ENCODE measurements around the gene RYR1.
A peak's percentile ranks its signal among the peaks of the same experiment; 100 is the strongest.
"Not testable (repeated sequence)": the region's sequence is repeated elsewhere in the genome, so short reads cannot be mapped to it uniquely, and the experiment has no call there.

RYR1 gene

GRCh38 chr19:38495375-38495774 is 61.9 kb downstream of the RYR1 start:
- H3K36me3 Mint-ChIP-seq (ENCODE audit: low read depth); H3K4me3 Mint-ChIP-seq: not testable (repeated sequence)

DNA sequence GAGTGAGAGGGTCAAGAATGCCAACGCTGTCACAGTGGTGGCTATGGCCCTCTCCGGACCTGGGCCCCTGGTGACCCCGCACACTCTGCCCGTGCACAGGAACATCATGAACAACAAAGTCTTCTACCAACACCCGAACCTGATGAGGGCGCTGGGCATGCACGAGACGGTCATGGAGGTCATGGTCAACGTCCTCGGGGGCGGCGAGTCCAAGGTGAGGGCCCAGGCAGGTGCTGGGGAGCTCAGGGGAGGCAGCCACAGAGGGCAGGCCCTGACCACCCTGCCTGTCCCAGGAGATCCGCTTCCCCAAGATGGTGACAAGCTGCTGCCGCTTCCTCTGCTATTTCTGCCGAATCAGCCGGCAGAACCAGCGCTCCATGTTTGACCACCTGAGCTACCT is 62.6 kb downstream of the RYR1 start:
- no peak for DNase-seq
- H3K27ac Mint-ChIP-seq: no peak overlapping the region
- no peaks in the 10 kb centered on the region for H3K4me1 Mint-ChIP-seq (ENCODE audit: low read depth)
- H3K36me3 Mint-ChIP-seq (ENCODE audit: low read depth): no peaks in the 10 kb centered on the region
- H3K4me3 Mint-ChIP-seq: no peak overlapping the region
- peaks cover 3% of the 10 kb centered on the region for H3K27me3 Mint-ChIP-seq
- H3K9me3 Mint-ChIP-seq: no peaks in the 10 kb centered on the region

More at GRCh38 chr19:38495375-38495774, 61.9 kb downstream of the RYR1 start:
- not testable (repeated sequence) for H3K4me1 Mint-ChIP-seq (ENCODE audit: low read depth); H3K27me3 Mint-ChIP-seq; DNase-seq; H3K27ac Mint-ChIP-seq; H3K9me3 Mint-ChIP-seq

DNA sequence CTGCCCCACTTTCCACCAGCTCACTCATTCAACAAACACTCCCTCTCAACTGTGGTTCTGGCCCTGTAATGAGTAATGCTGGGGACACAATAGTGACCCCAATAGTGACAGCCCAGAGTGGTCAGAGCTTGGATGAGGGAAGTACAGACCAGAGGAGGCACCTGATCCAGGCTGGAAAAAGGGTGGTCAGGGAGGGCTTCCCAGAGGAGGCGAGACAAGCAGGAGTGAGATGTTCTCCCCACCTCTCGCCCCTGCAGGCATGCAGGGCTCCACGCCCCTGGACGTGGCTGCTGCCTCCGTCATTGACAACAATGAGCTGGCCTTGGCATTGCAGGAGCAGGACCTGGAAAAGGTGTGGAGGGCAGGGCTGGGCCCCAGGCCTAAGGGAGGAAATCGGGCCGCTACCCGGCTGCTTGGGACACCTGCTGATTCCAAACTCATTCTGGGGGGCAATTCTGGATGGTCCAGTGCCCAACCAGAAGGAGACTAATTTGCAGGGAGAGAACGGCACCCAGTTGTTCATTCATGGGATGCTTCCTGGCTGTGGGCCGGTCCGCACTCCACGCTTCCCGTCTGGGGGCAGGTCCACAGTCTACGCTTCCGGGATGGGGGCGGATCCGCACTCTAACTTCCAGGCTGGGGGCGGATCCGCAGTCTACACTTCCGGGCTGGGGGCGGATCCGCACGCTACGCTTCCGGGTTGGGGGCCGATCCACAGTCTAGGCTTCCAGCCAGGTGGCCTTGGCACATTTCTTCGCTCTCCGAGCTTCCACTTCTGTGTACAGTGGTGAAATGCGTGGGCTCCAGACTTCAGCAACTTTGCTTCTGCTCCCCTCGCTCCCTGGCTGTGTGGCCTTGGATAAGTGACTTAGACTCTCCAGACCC is 63.4 kb downstream of the RYR1 start:
- no peak for DNase-seq
- Mint-ChIP-seq H3K4me3 (no peak overlapping the region), H3K36me3 (ENCODE audit: low read depth) (no peaks in the 10 kb centered on the region), H3K27ac (no peak overlapping the region), H3K27me3 (peaks cover 3% of the 10 kb centered on the region), H3K9me3 (no peaks in the 10 kb centered on the region), H3K4me1 (ENCODE audit: low read depth) (no peaks in the 10 kb centered on the region)

GRCh38 chr19:38497907-38498306 is 64.4 kb downstream of the RYR1 start:
- DNase-seq: no peak
- no peaks in the 10 kb centered on the region for H3K27me3 Mint-ChIP-seq
- H3K9me3 Mint-ChIP-seq: no peaks in the 10 kb centered on the region
- H3K4me1 Mint-ChIP-seq (ENCODE audit: low read depth): no peaks in the 10 kb centered on the region
- no peaks in the 10 kb centered on the region for H3K36me3 Mint-ChIP-seq (ENCODE audit: low read depth)
- H3K27ac Mint-ChIP-seq: no peak overlapping the region
- no peak overlapping the region for H3K4me3 Mint-ChIP-seq

DNA sequence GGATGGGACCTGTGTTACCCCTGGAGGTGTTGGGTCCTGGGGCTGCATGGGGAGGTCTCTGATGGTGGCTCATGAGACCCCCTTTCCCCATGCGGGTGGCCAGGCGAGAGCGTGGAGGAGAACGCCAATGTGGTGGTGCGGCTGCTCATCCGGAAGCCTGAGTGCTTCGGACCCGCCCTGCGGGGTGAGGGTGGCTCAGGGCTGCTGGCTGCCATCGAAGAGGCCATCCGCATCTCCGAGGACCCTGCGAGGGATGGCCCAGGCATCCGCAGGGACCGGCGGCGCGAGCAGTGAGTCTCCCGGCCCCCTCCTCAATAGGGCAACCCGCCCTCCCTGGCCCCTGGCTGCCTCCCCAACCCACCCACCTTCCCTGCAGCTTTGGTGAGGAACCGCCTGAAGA is 66.0 kb downstream of the RYR1 start:
- Mint-ChIP-seq H3K9me3 (no peaks in the 10 kb centered on the region), H3K27me3 (no peaks in the 10 kb centered on the region), H3K4me1 (ENCODE audit: low read depth) (no peaks in the 10 kb centered on the region), H3K4me3 (no peak overlapping the region), H3K27ac (no peak overlapping the region), H3K36me3 (ENCODE audit: low read depth) (no peaks in the 10 kb centered on the region)
- DNase-seq: no peak

- no peak for DNase-seq
- Mint-ChIP-seq H3K9me3 (no peaks in the 10 kb centered on the region), H3K27ac (no peak overlapping the region), H3K36me3 (ENCODE audit: low read depth) (no peaks in the 10 kb centered on the region), H3K4me3 (no peak overlapping the region), H3K4me1 (ENCODE audit: low read depth) (no peaks in the 10 kb centered on the region), H3K27me3 (no peaks in the 10 kb centered on the region)
These were observed 67.0 kb downstream of the RYR1 start for GRCh38 chr19:38500450-38500849.

DNA sequence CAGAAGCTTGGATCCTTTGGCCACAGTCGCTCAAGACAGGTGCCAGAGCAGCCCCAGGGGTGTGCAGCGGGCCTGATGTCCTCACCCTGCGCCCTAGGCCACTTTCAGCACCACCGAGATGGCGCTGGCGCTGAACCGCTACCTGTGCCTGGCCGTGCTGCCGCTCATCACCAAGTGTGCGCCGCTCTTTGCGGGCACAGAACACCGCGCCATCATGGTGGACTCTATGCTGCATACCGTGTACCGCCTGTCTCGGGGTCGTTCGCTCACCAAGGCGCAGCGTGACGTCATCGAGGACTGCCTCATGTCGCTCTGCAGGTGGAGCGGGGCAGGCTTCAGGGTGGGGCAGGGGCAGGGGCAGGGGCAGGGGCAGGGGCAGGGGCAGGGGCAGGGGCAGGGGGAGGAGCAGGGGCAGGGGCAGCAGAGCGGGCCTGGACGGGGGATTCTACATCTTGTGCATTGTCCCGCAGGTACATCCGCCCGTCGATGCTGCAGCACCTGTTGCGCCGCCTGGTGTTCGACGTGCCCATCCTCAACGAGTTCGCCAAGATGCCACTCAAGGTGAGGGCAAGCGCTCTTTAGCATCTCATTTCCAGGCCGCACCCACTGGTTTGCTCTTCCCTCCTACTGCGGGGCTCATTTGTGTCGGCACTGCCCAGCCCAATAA is 69.1 kb downstream of the RYR1 start:
- Mint-ChIP-seq H3K27me3 (no peaks in the 10 kb centered on the region), H3K4me1 (ENCODE audit: low read depth) (no peaks in the 10 kb centered on the region), H3K27ac (no peak overlapping the region), H3K4me3 (no peak overlapping the region), H3K9me3 (no peaks in the 10 kb centered on the region), H3K36me3 (ENCODE audit: low read depth) (no peaks in the 10 kb centered on the region)
- no peak for DNase-seq

GRCh38 chr19:38503077-38503410 is 69.6 kb downstream of the RYR1 start:
- no peak for DNase-seq
- Mint-ChIP-seq H3K27ac (no peak overlapping the region), H3K4me3 (no peak overlapping the region), H3K4me1 (ENCODE audit: low read depth) (no peaks in the 10 kb centered on the region), H3K36me3 (ENCODE audit: low read depth) (no peaks in the 10 kb centered on the region), H3K9me3 (no peaks in the 10 kb centered on the region), H3K27me3 (no peaks in the 10 kb centered on the region)

- Mint-ChIP-seq H3K4me1 (ENCODE audit: low read depth) (no peaks in the 10 kb centered on the region), H3K4me3 (no peak overlapping the region), H3K27me3 (no peaks in the 10 kb centered on the region), H3K27ac (no peak overlapping the region), H3K36me3 (ENCODE audit: low read depth) (no peaks in the 10 kb centered on the region), H3K9me3 (no peaks in the 10 kb centered on the region)
- DNase-seq: no peak
These were observed 72.5 kb downstream of the RYR1 start for GRCh38 chr19:38505958-38506357.

- no peaks in the 10 kb centered on the region for H3K36me3 Mint-ChIP-seq (ENCODE audit: low read depth)
- no peaks in the 10 kb centered on the region for H3K27me3 Mint-ChIP-seq
- no peak overlapping the region for H3K27ac Mint-ChIP-seq
- H3K4me3 Mint-ChIP-seq: no peak overlapping the region
- H3K4me1 Mint-ChIP-seq (ENCODE audit: low read depth): no peaks in the 10 kb centered on the region
- no peaks in the 10 kb centered on the region for H3K9me3 Mint-ChIP-seq
- no peak for DNase-seq
These were observed 72.9 kb downstream of the RYR1 start for GRCh38 chr19:38506375-38506722.

DNA sequence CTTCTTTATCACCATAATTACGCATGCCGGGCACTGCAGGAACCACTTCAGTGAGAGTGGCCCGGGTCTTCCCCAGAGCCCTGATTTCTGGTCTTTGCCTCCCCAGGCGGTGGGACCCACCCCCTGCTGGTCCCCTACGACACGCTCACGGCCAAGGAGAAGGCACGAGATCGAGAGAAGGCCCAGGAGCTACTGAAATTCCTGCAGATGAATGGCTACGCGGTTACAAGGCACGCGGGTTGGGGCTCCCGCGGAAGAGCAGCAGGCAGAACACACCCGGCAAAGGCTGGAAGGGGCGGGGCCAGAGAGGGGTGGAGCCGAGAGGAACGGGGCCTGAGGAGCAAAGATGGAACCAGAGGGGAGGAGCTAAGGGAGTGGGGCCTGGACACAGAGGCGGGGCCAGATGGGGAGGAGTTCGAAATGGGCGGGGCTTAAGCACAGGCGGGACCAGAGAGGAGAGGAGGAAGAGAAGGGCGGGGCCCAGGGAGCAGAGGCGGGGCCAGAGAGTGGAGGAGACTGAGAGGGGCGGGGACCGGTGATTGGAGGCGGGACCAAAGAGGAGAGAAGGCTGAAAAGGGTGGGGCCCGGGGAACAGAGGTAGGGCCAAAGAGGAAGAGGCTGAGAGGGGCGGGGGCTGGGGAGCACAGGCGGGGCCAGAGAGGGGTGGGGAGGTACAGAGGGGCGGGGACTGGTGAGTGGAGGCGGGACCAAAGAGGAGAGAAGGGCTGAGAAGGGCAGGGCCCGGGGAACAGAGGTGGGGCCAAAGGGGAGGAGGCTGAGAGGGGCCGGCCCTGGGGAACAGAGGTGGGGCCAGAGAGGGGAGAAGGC is 73.4 kb downstream of the RYR1 start:
- DNase-seq: peak; percentile 59
- H3K27ac Mint-ChIP-seq: no peak overlapping the region
- no peaks in the 10 kb centered on the region for H3K36me3 Mint-ChIP-seq (ENCODE audit: low read depth)
- H3K9me3 Mint-ChIP-seq: no peaks in the 10 kb centered on the region
- no peaks in the 10 kb centered on the region for H3K4me1 Mint-ChIP-seq (ENCODE audit: low read depth)
- H3K4me3 Mint-ChIP-seq: no peak overlapping the region
- H3K27me3 Mint-ChIP-seq: no peaks in the 10 kb centered on the region

DNA sequence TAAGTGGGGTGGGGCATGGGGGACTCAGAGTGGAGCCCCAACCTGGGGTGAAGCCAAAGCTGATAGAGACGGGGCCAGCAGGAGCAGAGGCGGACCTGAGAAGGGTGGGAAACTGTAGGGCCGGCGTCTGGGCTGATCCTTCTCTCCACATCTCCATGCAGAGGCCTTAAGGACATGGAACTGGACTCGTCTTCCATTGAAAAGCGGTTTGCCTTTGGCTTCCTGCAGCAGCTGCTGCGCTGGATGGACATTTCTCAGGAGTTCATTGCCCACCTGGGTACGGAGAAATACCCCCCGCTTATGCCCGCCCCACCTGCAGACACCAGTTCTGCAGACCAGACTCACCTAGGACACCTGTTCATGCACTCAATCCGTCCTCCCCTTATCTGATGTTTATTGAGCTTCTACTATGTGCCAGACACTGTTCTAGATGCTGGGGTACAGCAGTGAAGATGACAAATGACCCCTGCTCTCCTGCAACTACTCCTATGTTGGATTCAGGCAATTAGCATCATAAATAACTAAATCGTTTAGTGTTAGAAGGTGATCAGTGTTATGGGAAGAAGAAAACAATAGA is 74.1 kb downstream of the RYR1 start:
- H3K27ac Mint-ChIP-seq: no peak overlapping the region
- H3K27me3 Mint-ChIP-seq: no peaks in the 10 kb centered on the region
- DNase-seq: no peak
- no peak overlapping the region for H3K4me3 Mint-ChIP-seq
- no peaks in the 10 kb centered on the region for H3K36me3 Mint-ChIP-seq (ENCODE audit: low read depth)
- no peaks in the 10 kb centered on the region for H3K9me3 Mint-ChIP-seq
- H3K4me1 Mint-ChIP-seq (ENCODE audit: low read depth): no peaks in the 10 kb centered on the region

DNA sequence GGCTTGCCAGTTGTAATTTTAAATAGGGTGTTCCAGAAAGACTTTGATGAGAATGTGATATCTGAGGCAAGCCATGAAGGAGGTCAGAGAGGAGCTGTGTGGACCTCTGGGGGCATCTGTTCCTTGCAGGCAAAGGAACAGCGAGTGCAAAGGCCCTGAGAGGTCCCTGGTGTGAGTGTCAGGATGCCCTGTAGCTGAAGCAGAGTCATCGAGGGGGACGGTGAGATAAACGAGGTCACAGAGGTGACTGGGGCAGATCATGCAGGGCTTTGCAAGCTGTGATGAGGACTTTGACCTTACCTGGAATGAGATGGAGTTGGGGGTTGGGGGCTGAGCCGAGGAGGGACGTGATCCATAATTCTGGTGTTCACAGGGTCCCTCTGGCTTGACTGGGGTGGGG is 75.0 kb downstream of the RYR1 start:
- Mint-ChIP-seq H3K27ac (no peak overlapping the region), H3K9me3 (no peaks in the 10 kb centered on the region), H3K4me3 (no peak overlapping the region), H3K27me3 (no peaks in the 10 kb centered on the region), H3K36me3 (ENCODE audit: low read depth) (no peaks in the 10 kb centered on the region), H3K4me1 (ENCODE audit: low read depth) (peaks cover 5% of the 10 kb centered on the region)
- DNase-seq: no peak

GRCh38 chr19:38509027-38509426 is 75.5 kb downstream of the RYR1 start:
- Mint-ChIP-seq H3K4me3 (no peak overlapping the region), H3K9me3 (no peaks in the 10 kb centered on the region), H3K27ac (no peak overlapping the region), H3K27me3 (no peaks in the 10 kb centered on the region), H3K36me3 (ENCODE audit: low read depth) (no peaks in the 10 kb centered on the region), H3K4me1 (ENCODE audit: low read depth) (peaks cover 10% of the 10 kb centered on the region)
- no peak for DNase-seq
